Renal cortical epithelial cell (primary cell): ENCODE data around the gene ZKSCAN5. TPM values are rescaled to one million over a fixed set of nuclear protein-coding genes. Genes with fewer than 3 reads are reported as not detected.
"Not testable (repeated sequence)": the region's sequence is repeated elsewhere in the genome, so short reads cannot be mapped to it uniquely, and the experiment has no call there.

Experiments
- DNase-seq: peaks from one replicate; pipeline ENCODE4 v3.0.0-alpha.2; 2011; ENCODE audit warnings: low read depth
- total RNA-seq: library from RNA; depleted of rRNA; stranded (reverse); fragments of >200 nt; gene quantifications from 2 replicates; pipeline ENCODE4 v1.2.3, GENCODE V29; 2014

The ZKSCAN5 gene
- total RNA-seq, 1 donor from 2014 or later: 19.8 TPM

GRCh38 chr7:99551767-99552463 lies 47.5 kb downstream of the ZKSCAN5 start, which contains the start of gene FAM200A:
Gene FAM200A, minus strand, starts transcription at chr7:99552114. Its CDS starts 3,707 bp downstream, at chr7:99548407.
- DNase-seq: peak; percentile 82

DNA sequence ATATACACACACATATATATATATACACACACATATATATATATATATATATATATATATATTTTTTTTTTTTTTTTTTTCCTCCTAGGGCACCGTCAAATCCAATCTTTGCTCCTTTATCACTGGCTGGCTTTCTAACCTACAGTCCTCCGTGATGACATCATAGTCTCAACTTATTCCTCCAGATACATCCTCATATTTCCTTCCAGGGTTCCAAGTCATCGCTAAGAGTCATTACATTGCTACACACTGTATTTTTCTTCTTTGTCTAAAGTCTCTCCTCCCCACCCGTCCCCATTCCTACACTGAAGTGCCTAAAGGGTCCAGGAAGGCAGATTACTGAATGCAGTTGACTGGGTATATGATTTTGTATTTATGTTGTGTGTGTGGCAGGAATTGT lies 48.6 kb downstream of the ZKSCAN5 start:
- DNase-seq: no peak

GRCh38 chr7:99554939-99555338 lies 50.5 kb downstream of the ZKSCAN5 start:
- no peak for DNase-seq

DNA sequence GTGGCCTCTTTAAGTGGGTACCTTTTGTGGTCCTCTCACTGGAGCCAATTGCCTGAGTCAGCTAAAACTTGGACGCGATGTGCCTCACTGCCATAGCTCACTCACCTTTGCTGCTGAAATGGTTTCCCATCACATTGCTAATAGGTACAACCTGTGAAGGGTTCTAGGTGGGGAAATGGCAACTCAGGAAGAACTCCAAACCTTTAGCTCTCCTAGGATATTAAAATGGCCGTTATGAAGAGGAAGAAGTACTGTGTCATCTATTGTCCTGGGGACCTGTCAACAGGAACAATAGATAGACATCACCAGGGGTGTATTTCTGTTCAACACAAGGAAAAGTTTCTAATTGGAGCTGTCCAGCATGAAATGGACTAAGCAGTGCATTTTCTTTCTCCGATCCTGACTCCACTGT lies 52.7 kb downstream of the ZKSCAN5 start:
- peak; percentile 25 for DNase-seq

DNA sequence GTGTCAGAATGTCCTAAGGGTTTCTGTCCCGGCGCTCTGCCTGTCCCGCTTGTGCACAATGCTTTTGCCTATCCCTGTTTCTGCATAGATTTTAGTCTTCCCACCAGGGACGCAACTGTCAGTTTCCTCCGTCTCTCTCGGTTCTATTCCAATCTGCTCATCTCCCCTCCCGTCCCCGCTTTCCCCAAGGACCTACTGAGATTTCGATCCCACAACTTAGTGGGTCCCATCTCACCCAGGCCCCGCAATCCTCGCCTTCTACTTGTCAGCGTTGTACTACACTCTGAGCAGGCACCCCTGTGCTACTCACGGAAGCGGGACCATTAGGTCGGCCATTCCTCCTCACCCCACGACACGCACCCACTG lies 53.5 kb downstream of the ZKSCAN5 start:
- DNase-seq: peak; percentile 9

GRCh38 chr7:99558306-99559174 lies 54.1 kb downstream of the ZKSCAN5 start, which contains the start of gene ZNF655:
Gene ZNF655, plus strand, starts transcription at chr7:99558642. Its CDS starts 1,918 bp downstream, at chr7:99560560.
- peak; percentile 57 for DNase-seq

DNA sequence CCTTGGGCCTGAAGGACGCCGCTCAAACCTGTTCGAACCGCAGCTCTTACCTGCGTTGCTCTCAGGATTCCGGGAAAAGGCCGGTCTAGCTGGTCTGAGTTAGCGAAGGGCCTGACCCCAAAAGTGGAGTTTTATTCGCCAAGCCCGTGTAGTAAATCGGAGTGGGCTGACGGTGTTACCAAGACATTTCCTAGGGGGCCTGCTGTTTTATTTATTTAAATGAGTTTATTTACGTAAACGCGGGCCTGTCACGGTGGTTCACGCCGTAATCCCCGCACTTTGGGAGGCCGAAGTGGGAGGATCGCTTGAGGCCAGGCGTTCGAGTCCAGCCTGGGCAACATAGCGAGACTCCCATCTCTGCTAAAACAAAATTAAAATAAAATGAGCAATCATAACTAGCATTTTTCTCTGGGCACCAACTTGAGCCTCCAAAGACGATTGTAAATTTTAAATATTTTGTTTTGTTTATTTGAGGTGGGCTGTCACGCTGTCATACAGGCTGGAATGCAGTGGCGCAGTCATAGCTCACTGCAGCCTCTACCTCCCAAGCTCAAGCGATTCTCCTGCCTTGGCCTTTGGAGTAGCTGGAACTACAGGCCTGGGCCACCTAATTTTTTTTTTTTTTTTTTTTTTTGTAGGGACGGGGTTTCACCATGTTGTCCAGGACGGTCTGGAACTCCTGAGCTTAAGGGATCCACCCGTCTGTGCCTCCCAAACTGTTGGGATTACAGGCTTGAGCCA lies 54.9 kb downstream of the ZKSCAN5 start:
- DNase-seq: no peak

DNA sequence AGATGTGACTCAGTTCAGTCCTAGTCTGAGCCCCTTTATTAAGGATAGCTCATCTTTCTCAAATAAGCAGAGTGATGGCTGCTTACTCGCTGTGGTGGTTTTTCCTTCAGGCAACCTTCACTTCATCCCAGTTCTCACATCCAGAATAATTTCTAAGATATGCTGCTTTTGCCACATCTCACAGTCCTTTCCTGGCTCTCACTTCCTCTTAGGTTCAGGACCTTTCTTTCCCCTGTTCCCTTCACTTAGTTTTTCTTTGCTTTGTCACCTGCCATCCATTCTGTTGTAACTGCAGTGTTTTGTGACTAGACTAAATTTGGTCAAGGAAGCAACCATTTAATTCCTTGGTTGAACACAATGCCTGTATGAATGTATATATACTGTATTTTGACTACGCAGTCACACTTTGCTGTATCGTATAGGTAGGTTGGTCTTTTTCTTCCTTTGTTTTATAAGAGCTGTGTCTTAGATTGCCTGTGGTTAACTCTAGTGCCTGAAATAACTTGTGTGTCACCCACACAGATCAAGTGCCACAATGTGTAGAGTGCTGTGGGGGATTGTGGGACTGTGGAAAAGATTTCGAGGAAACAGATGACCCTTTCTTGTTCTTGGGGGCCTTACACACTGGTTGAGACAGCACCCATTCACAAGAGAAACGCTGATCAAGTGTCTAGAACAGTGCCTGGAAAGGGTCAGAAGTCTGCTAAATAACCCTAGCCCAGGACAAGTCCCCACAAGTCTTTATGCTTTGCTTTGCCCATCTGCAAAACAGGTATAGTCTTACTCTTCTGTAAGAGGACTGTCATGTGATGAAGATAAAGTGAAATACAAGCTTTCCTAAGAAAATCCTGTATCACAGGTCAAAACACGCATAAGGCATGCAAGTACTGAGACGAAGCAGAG lies 56.6 kb downstream of the ZKSCAN5 start:
- DNase-seq: no peak

- DNase-seq: no peak
These were observed 57.2 kb downstream of the ZKSCAN5 start for GRCh38 chr7:99561737-99562051.

GRCh38 chr7:99562114-99562784 lies 57.8 kb downstream of the ZKSCAN5 start:
- no peak for DNase-seq

- peak; percentile 100 for DNase-seq
These were observed 58.4 kb downstream of the ZKSCAN5 start for GRCh38 chr7:99562832-99563231.

DNA sequence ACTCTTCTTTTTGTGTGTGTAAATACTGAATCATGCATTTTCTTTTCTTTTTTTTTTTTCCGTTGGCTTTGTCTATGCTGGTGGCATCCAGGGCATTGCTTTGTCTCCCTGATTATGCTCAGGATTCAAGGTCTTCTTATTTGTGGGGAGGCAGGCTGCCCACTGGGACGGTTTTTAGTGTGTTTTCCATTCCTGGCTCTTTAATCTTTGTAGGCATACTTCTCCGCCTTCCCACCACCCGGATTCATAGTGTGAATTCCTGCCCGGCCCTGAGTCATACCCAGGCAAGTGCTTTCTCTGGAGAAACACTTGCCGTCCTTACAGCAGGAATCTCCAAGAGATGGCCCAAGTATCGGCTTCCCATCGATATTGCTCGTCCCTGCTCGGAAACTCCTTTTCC lies 59.2 kb downstream of the ZKSCAN5 start:
- DNase-seq: peak; percentile 12

- DNase-seq: not testable (repeated sequence)
These were observed 64.3 kb downstream of the ZKSCAN5 start for GRCh38 chr7:99568770-99569169.

GRCh38 chr7:99571768-99572167 lies 67.3 kb downstream of the ZKSCAN5 start:
- DNase-seq: no peak

GRCh38 chr7:99573257-99573656 lies 68.8 kb downstream of the ZKSCAN5 start:
- no peak for DNase-seq

- no peak for DNase-seq
These were observed 71.8 kb downstream of the ZKSCAN5 start for GRCh38 chr7:99576251-99576650.

GRCh38 chr7:99579281-99579955 lies 75.0 kb downstream of the ZKSCAN5 start:
- no peak for DNase-seq

GRCh38 chr7:99579956-99580777 lies 75.7 kb downstream of the ZKSCAN5 start:
- peak; percentile 30 for DNase-seq

DNA sequence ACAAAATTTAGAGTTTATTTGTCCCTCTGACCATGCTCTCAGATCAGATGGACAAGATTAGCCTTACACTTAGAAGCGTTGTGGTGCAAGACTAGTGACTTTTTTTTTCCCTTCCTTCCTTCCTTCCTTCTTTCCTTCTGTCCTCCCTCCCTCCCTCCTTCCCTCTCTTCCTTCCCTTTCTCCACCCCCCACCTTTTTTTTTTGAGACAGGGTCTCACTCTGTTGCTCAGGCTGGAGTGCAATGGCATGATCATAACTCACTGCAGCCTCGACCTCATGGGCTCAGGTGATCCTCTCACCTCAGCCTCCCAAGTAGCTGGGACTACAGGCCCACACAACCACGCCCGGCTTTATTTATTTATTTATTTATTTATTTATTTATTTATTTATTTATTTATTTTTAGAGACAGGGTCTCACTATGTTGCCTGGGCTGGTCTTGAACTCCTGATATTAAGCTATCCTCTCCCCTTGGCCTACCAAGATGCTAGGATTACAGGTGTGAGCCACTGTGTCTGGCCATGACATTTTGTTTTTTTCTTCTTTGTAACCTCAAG lies 76.4 kb downstream of the ZKSCAN5 start:
- not testable (repeated sequence) for DNase-seq
